ENCODE results near the gene PEX3. TPM values are rescaled to one million over a fixed set of nuclear protein-coding genes. Genes with fewer than 3 reads are reported as not detected.

PEX3 gene
- total RNA-seq, 5 donors from 2014 or later (not counting 1 experiment from before 2014, with no cell fraction given): 12.2 to 19.9 (median 16.9) TPM

DNA sequence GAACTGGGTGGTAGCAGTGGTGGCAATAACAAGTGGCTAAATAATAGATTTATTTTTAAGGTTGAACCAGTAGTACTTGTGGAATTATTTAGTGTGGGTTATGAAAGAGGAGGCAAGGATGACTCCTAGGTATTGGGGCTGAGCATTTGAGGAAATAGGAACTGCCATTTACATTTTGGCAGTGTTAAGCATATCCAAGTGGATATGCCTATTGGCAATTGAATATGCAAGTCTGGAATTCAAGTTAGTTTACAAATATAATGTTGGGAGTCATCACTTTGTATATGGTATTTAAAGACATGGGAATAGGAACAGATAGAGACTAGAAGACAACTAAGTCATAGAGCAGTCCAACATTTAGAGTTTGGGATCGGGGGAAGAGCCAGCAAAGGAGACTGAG lies 25.9 kb downstream of the PEX3 start:
- ChIA-PET POLR2A (no interaction called here), CTCF (no interaction called here)
- H3K9me3 ChIP-seq: no peaks in the 10 kb centered on the region
- ATAC-seq (replicated peaks in 1 of 4) (no peak), DNase-seq (no peak)
- Mint-ChIP-seq H3K4me1 (no peaks in the 10 kb centered on the region), H3K27ac (no peak overlapping the region), H3K4me3 (no peak overlapping the region), H3K9me3 (no peaks in the 10 kb centered on the region), H3K27me3 (no peaks in the 10 kb centered on the region), H3K36me3 (peaks cover 64% of the 10 kb centered on the region)
- no peak overlapping the region for H3K27ac ChIP-seq (ENCODE audit: low read length)
- WGBS (ENCODE audit: insufficient coverage): 100% methylated on average over 1 of the region's 1 CpG
- no peaks in the 10 kb centered on the region for H3K4me1 ChIP-seq (ENCODE audit: control insufficient read depth in 1 of 2, extremely low read depth in 1 of 2, insufficient read depth in 2 of 2, low read length in 2 of 2)
- H3K4me3 ChIP-seq (ENCODE audit: control insufficient read depth in 1 of 2, extremely low read depth in 1 of 2, low read length in 1 of 2): no peak overlapping the region
- peaks cover 0 to 56% of the 10 kb centered on the region in 2 donors for H3K36me3 ChIP-seq (ENCODE audit: control insufficient read depth in 2 of 2, extremely low read depth in 1 of 2, insufficient read depth in 1 of 2, low read length in 1 of 2)
- no peaks in the 10 kb centered on the region for H3K27me3 ChIP-seq (replicated peaks in 1 of 2; ENCODE audit: control insufficient read depth in 2 of 2, extremely low read depth in 1 of 2, insufficient read depth in 2 of 2, low read length in 1 of 2)

DNA sequence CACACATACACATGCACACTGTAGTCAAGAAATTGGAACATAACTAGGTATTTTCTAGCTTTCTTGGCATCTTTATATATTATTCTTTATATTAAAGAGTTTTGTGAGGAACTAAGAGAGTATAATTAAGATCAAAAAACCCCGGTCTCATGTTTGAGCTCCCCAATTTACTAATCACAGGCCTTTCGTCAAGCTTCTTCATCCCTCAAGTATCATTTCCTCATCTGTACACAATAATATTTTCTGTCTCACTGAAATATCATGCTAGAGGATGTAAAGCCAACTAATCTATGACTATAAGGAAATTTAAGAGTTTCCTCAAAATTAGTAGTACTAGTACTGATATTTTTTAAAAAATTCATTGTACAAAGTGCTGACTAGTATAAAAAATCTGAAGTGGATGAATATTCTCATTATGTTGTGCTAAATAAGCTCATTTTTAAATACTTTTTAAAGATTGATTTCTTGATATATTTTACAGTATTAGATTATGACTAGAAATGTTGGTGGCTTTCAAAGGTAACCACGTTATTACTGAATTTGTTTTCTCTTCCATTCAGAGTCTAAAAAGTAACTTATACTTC lies 28.0 kb downstream of the PEX3 start:
- ChIA-PET POLR2A (no interaction called here), CTCF (interaction anchor here (0.6 kb wide), 3 partner anchors 353 to 1361 kb away, joined by 3 to 4 read pairs (median 3); no protein-coding TSS in a partner anchor)
- no peak overlapping the region for H3K27ac ChIP-seq (ENCODE audit: low read length)
- no peaks in the 10 kb centered on the region for H3K27me3 Mint-ChIP-seq
- no peak for DNase-seq
- no peaks in the 10 kb centered on the region for H3K4me1 ChIP-seq (ENCODE audit: control insufficient read depth in 1 of 2, extremely low read depth in 1 of 2, insufficient read depth in 2 of 2, low read length in 2 of 2)
- peaks cover 0 to 45% of the 10 kb centered on the region in 2 donors for H3K36me3 ChIP-seq (ENCODE audit: control insufficient read depth in 2 of 2, extremely low read depth in 1 of 2, insufficient read depth in 1 of 2, low read length in 1 of 2)
- ATAC-seq (replicated peaks in 1 of 4): no peak
- H3K4me3 ChIP-seq (ENCODE audit: control insufficient read depth in 1 of 2, extremely low read depth in 1 of 2, low read length in 1 of 2): no peak overlapping the region
- no peak overlapping the region for H3K27ac Mint-ChIP-seq
- H3K4me3 Mint-ChIP-seq: no peak overlapping the region
- no CpG with 5 or more reads among the region's 3 CpGs for WGBS (ENCODE audit: insufficient coverage)
- peaks cover 49% of the 10 kb centered on the region for H3K36me3 Mint-ChIP-seq
- no peaks in the 10 kb centered on the region for H3K4me1 Mint-ChIP-seq
- no peaks in the 10 kb centered on the region for H3K9me3 Mint-ChIP-seq
- no peaks in the 10 kb centered on the region for H3K9me3 ChIP-seq
- no peaks in the 10 kb centered on the region for H3K27me3 ChIP-seq (replicated peaks in 1 of 2; ENCODE audit: control insufficient read depth in 2 of 2, extremely low read depth in 1 of 2, insufficient read depth in 2 of 2, low read length in 1 of 2)

DNA sequence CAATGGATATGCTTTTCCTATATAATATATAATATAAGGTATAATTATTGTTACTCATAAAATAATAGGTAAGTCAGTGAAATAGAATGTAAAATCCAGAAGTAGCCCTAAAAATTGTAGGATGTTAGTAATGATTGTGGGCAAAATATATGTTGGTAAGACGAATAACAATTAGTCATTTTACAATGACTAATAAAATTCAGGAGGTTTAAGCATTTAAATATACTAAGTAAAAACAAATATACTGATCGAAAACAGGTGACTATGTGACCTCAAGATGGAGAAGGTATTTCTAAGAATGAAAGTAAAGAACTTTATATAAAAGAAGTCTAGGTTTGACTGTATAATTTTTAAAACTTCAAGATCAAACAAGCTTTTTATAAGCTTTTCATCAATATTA lies 32.0 kb downstream of the PEX3 start:
- Histone ChIP-seq H3K27me3 (replicated peaks in 1 of 2; ENCODE audit: control insufficient read depth in 2 of 2, extremely low read depth in 1 of 2, insufficient read depth in 2 of 2, low read length in 1 of 2) (no peaks in the 10 kb centered on the region), H3K4me1 (ENCODE audit: control insufficient read depth in 1 of 2, extremely low read depth in 1 of 2, insufficient read depth in 2 of 2, low read length in 2 of 2) (no peaks in the 10 kb centered on the region), H3K27ac (ENCODE audit: low read length) (no peak overlapping the region), H3K9me3 (no peaks in the 10 kb centered on the region), H3K36me3 (ENCODE audit: control insufficient read depth in 2 of 2, extremely low read depth in 1 of 2, insufficient read depth in 1 of 2, low read length in 1 of 2) (peaks cover 0 to 21% of the 10 kb centered on the region in 2 donors), H3K4me3 (ENCODE audit: control insufficient read depth in 1 of 2, extremely low read depth in 1 of 2, low read length in 1 of 2) (no peak overlapping the region)
- Mint-ChIP-seq H3K27me3 (no peaks in the 10 kb centered on the region), H3K4me3 (no peak overlapping the region), H3K4me1 (no peaks in the 10 kb centered on the region), H3K36me3 (peaks cover 28% of the 10 kb centered on the region), H3K9me3 (no peaks in the 10 kb centered on the region), H3K27ac (no peak overlapping the region)
- no peak for ATAC-seq (replicated peaks in 1 of 4)
- no CpG with 5 or more reads among the region's 2 CpGs for WGBS (ENCODE audit: insufficient coverage)
- DNase-seq: no peak
- POLR2A ChIA-PET: interaction anchor here in 1 of 2 donors (0.8 kb wide), 1 partner anchor 32 kb away, joined by 3 read pairs; the partner anchor contains the start of genes ADAT2 and PEX3
- CTCF ChIA-PET: no interaction called here

DNA sequence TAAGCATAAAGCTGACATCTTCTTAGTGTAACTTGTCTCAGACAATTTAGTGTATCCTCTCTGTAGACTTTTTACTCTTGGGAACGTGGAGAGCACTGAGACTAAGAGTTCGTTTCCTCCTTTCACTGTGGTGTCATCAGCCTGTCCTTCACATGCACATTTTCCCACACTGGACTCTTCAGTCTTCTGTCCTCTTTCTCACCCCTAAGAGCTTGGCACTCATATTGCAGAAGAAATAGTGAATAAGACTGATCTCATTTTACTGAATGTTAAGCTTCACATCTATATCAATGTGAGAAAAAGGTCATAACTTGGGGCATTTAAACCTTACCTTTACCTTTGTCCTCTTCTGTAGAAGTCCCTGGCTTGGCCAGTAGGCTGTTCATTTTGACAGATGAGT lies 35.4 kb downstream of the PEX3 start:
- Histone ChIP-seq H3K36me3 (ENCODE audit: control insufficient read depth in 2 of 2, extremely low read depth in 1 of 2, insufficient read depth in 1 of 2, low read length in 1 of 2) (peaks cover 3 to 6% of the 10 kb centered on the region in 2 donors), H3K9me3 (no peaks in the 10 kb centered on the region), H3K27me3 (replicated peaks in 1 of 2; ENCODE audit: control insufficient read depth in 2 of 2, extremely low read depth in 1 of 2, insufficient read depth in 2 of 2, low read length in 1 of 2) (no peaks in the 10 kb centered on the region), H3K27ac (ENCODE audit: low read length) (no peak overlapping the region), H3K4me3 (ENCODE audit: control insufficient read depth in 1 of 2, extremely low read depth in 1 of 2, low read length in 1 of 2) (no peak overlapping the region), H3K4me1 (ENCODE audit: control insufficient read depth in 1 of 2, extremely low read depth in 1 of 2, insufficient read depth in 2 of 2, low read length in 2 of 2) (no peaks in the 10 kb centered on the region)
- Mint-ChIP-seq H3K27me3 (no peaks in the 10 kb centered on the region), H3K4me1 (no peaks in the 10 kb centered on the region), H3K9me3 (no peaks in the 10 kb centered on the region), H3K4me3 (no peak overlapping the region), H3K36me3 (peaks cover 29% of the 10 kb centered on the region), H3K27ac (no peak overlapping the region)
- DNase-seq (no peak), ATAC-seq (replicated peaks in 1 of 4) (no peak)
- ChIA-PET POLR2A (no interaction called here), CTCF (no interaction called here)
- 93% methylated on average over 2 of the region's 2 CpGs for WGBS (ENCODE audit: insufficient coverage)

DNA sequence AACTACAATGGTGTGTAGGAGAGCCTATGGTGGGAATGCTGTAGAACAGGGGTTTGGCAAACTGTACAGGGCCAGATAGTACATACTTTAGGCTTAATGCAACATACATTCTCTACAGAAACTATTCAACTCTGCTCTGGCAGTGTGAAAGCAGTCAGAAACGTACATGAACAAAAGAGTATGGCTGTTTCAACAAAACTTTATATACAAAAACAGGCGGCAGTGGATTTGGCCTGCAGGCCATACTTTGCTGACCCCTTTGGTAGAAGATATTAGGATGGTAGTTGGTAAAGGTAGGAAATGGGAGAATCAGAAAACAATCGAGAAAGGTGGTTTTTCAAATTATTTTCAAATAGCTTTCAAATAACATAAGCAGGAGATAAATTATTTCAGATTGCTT lies 36.1 kb downstream of the PEX3 start:
- no peak overlapping the region for H3K4me3 Mint-ChIP-seq
- H3K9me3 Mint-ChIP-seq: no peaks in the 10 kb centered on the region
- DNase-seq (no peak), ATAC-seq (replicated peaks in 1 of 4) (no peak)
- Histone ChIP-seq H3K4me3 (ENCODE audit: control insufficient read depth in 1 of 2, extremely low read depth in 1 of 2, low read length in 1 of 2) (no peak overlapping the region), H3K9me3 (no peaks in the 10 kb centered on the region), H3K27me3 (replicated peaks in 1 of 2; ENCODE audit: control insufficient read depth in 2 of 2, extremely low read depth in 1 of 2, insufficient read depth in 2 of 2, low read length in 1 of 2) (no peaks in the 10 kb centered on the region), H3K36me3 (ENCODE audit: control insufficient read depth in 2 of 2, extremely low read depth in 1 of 2, insufficient read depth in 1 of 2, low read length in 1 of 2) (peaks cover 3 to 6% of the 10 kb centered on the region in 2 donors), H3K4me1 (ENCODE audit: control insufficient read depth in 1 of 2, extremely low read depth in 1 of 2, insufficient read depth in 2 of 2, low read length in 2 of 2) (no peaks in the 10 kb centered on the region), H3K27ac (ENCODE audit: low read length) (no peak overlapping the region)
- no CpG with 5 or more reads among the region's 3 CpGs for WGBS (ENCODE audit: insufficient coverage)
- ChIA-PET POLR2A (interaction anchor here in 1 of 2 donors (0.6 kb wide), 1 partner anchor 230 kb away, joined by 3 read pairs; no protein-coding TSS in a partner anchor), CTCF (interaction anchor here in 1 of 2 donors (0.8 kb wide), 1 partner anchor 987 kb away, joined by 3 read pairs; no protein-coding TSS in a partner anchor)
- peaks cover 29% of the 10 kb centered on the region for H3K36me3 Mint-ChIP-seq
- no peaks in the 10 kb centered on the region for H3K27me3 Mint-ChIP-seq
- H3K27ac Mint-ChIP-seq: no peak overlapping the region
- no peaks in the 10 kb centered on the region for H3K4me1 Mint-ChIP-seq

DNA sequence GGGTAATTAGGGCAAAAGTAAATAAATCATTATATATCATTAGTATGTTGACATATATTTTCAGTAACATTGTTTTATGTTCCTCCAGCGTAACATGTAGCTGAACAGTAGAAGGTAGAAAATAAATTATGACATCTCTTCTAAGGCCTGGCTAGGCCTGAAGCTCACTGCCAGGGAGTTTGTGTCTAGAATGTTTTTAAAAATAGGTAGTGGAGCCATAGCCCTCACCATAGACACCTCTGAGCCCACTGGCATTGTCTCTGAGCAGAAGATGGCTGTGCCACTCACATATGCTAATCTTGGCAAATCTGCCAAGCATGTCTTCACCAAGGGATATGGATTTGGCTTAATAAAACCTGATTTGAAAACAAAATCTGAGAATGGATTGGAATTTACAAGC lies 39.6 kb downstream of the PEX3 start:
- peaks cover 31% of the 10 kb centered on the region for H3K36me3 Mint-ChIP-seq
- DNase-seq (no peak), ATAC-seq (replicated peaks in 1 of 4) (no peak)
- Histone ChIP-seq H3K27me3 (replicated peaks in 1 of 2; ENCODE audit: control insufficient read depth in 2 of 2, extremely low read depth in 1 of 2, insufficient read depth in 2 of 2, low read length in 1 of 2) (no peaks in the 10 kb centered on the region), H3K4me1 (ENCODE audit: control insufficient read depth in 1 of 2, extremely low read depth in 1 of 2, insufficient read depth in 2 of 2, low read length in 2 of 2) (no peaks in the 10 kb centered on the region), H3K36me3 (ENCODE audit: control insufficient read depth in 2 of 2, extremely low read depth in 1 of 2, insufficient read depth in 1 of 2, low read length in 1 of 2) (peaks cover 3 to 6% of the 10 kb centered on the region in 2 donors), H3K9me3 (no peaks in the 10 kb centered on the region), H3K27ac (ENCODE audit: low read length) (no peak overlapping the region), H3K4me3 (ENCODE audit: control insufficient read depth in 1 of 2, extremely low read depth in 1 of 2, low read length in 1 of 2) (no peak overlapping the region)
- ChIA-PET POLR2A (interaction anchor here in 1 of 2 donors (0.5 kb wide), 1 partner anchor 114 kb away, joined by 3 read pairs; no protein-coding TSS in a partner anchor), CTCF (interaction anchor here in 1 of 2 donors (1.3 kb wide), 1 partner anchor 21 kb away, joined by 4 read pairs; the partner anchor contains the start of gene FUCA2)
- no peak overlapping the region for H3K27ac Mint-ChIP-seq
- WGBS (ENCODE audit: insufficient coverage): no CpG with 5 or more reads among the region's 1 CpG
- no peaks in the 10 kb centered on the region for H3K9me3 Mint-ChIP-seq
- H3K4me1 Mint-ChIP-seq: no peaks in the 10 kb centered on the region
- H3K27me3 Mint-ChIP-seq: no peaks in the 10 kb centered on the region
- H3K4me3 Mint-ChIP-seq: no peak overlapping the region

Measured in T-cell (primary cell).